Loucy (cell line): Measurements from ENCODE around the gene FRAS1.
"Not testable (repeated sequence)": the region's sequence is repeated elsewhere in the genome, so short reads cannot be mapped to it uniquely, and the experiment has no call there.

Source experiments
- H2AFZ ChIP-seq: fragments of 200-600 bp; sonication (generic); 2 replicates; pipeline ENCODE4 v1.6.0; 2016; ENCODE audit warnings: antibody characterized with exemption, mild to moderate bottlenecking, low read length, moderate library complexity
- H3F3A ChIP-seq: fragments of 200-600 bp; 2 replicates; pipeline ENCODE4 v1.6.0; 2016; ENCODE audit warnings: antibody characterized with exemption, low read depth, mild to moderate bottlenecking
- H3K27me3 ChIP-seq: fragments of 200-600 bp; sonication (generic); 2 replicates; pipeline ENCODE4 v1.6.1; 2014; ENCODE audit warnings: low read length, mild to moderate bottlenecking; ENCODE audit not compliant: insufficient read depth, poor library complexity, severe bottlenecking
- H3K36me3 ChIP-seq: fragments of 200-600 bp; sonication (generic); 2 replicates; pipeline ENCODE4 v1.6.1; 2016; ENCODE audit warnings: low read length; ENCODE audit not compliant: insufficient read depth
- H3K4me1 ChIP-seq: fragments of 200-600 bp; sonication (generic); 2 replicates; pipeline ENCODE4 v1.5.1; 2014; ENCODE audit warnings: low read length, mild to moderate bottlenecking; ENCODE audit not compliant: insufficient read depth, poor library complexity, severe bottlenecking
- H3K4me2 ChIP-seq: fragments of 200-600 bp; sonication (generic); 2 replicates; pipeline ENCODE4 v1.6.0; 2014; ENCODE audit warnings: antibody characterized with exemption, low read length, low read depth, mild to moderate bottlenecking; ENCODE audit not compliant: poor library complexity, severe bottlenecking
- H3K4me3 ChIP-seq: fragments of 200-600 bp; sonication (generic); 2 replicates; pipeline ENCODE4 v1.5.1; 2014; ENCODE audit warnings: low read length, mild to moderate bottlenecking, mixed read lengths; ENCODE audit not compliant: poor library complexity, severe bottlenecking
- H3K79me2 ChIP-seq: fragments of 200-600 bp; sonication (generic); 2 replicates; pipeline ENCODE4 v1.6.1; 2014; ENCODE audit warnings: low read length; ENCODE audit not compliant: insufficient read depth
- H3K9ac ChIP-seq: fragments of 200-600 bp; sonication (generic); 2 replicates; pipeline ENCODE4 v1.6.0; 2014; ENCODE audit warnings: mild to moderate bottlenecking, low read depth, low read length, moderate library complexity; ENCODE audit not compliant: poor library complexity, severe bottlenecking
- H3K9me2 ChIP-seq: fragments of 200-600 bp; sonication (generic); replicated peaks from 2 replicates; pipeline ENCODE4 v1.6.1; 2016; ENCODE audit warnings: low read depth, low read length, mixed read lengths
- H3K9me3 ChIP-seq: fragments of 200-600 bp; sonication (generic); 2 replicates; pipeline ENCODE4 v1.6.1; 2014; ENCODE audit warnings: mild to moderate bottlenecking, antibody characterized with exemption, low read length, low read depth; ENCODE audit not compliant: insufficient read depth
- H4K20me1 ChIP-seq: fragments of 200-600 bp; sonication (generic); 2 replicates; pipeline ENCODE4 v1.6.0; 2014; ENCODE audit warnings: antibody characterized with exemption, low read length, mild to moderate bottlenecking; ENCODE audit not compliant: insufficient read depth, poor library complexity, severe bottlenecking
- CTCF ChIP-seq: fragments of 200-600 bp; sonication (generic); conservative IDR thresholded peaks from 2 replicates; pipeline ENCODE4 v1.5.1; 2014; ENCODE audit warnings: mild to moderate bottlenecking, antibody characterized with exemption, low read length
- EZH2phosphoT487 ChIP-seq: fragments of 200-600 bp; IDR thresholded peaks from 2 replicates; pipeline ENCODE4 v1.6.1; 2018; ENCODE audit warnings: antibody characterized with exemption, mild to moderate bottlenecking, moderate library complexity, borderline replicate concordance

The FRAS1 gene

GRCh38 chr4:78091534-78091933, 34.4 kb downstream of the FRAS1 start:
- Histone ChIP-seq H3K4me2 (no peak overlapping the region), H3K4me3 (no peak overlapping the region), H3K27me3 (no peaks in the 10 kb centered on the region), H2AFZ (no peak overlapping the region), H3K36me3 (no peaks in the 10 kb centered on the region), H3K9ac (no peak overlapping the region), H3K9me2 (no peaks in the 10 kb centered on the region), H4K20me1 (no peaks in the 10 kb centered on the region), H3K4me1 (no peaks in the 10 kb centered on the region), H3K9me3 (no peaks in the 10 kb centered on the region), H3K79me2 (no peaks in the 10 kb centered on the region), H3F3A (no peaks in the 10 kb centered on the region)
- TF ChIP-seq EZH2phosphoT487 (no peak), CTCF (no peak)

- H3K4me3 ChIP-seq, H2AFZ ChIP-seq, H3K9ac ChIP-seq, H3K79me2 ChIP-seq, H4K20me1 ChIP-seq, H3K9me2 ChIP-seq, H3K36me3 ChIP-seq, H3K4me1 ChIP-seq, H3K27me3 ChIP-seq, H3F3A ChIP-seq, H3K9me3 ChIP-seq, H3K4me2 ChIP-seq: not testable (repeated sequence)
These were observed 35.2 kb downstream of the FRAS1 start for GRCh38 chr4:78092350-78092749.

DNA sequence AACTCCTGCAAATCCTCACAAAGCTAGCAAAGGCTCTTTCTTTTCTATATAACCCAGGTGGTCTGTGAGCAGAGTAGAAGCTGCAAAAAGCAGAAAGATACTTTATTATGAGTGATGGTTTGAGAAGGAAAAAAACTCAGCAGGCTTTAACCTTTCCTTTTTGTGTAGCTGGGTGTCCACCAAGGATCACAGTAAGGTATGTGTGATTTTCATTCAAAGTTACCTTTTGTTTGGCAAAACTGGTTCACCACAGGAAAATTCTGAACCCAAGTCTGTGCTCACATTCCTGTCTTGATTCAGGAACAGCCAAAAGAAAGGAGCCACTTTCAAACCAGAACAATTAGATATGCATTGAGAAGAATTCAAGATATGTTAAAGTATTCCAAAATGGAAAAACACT, 35.7 kb downstream of the FRAS1 start:
- H2AFZ ChIP-seq: no peak overlapping the region
- no peaks in the 10 kb centered on the region for H3K36me3 ChIP-seq
- H3K9ac ChIP-seq: no peak overlapping the region
- no peaks in the 10 kb centered on the region for H3K4me1 ChIP-seq
- H3K27me3 ChIP-seq: no peaks in the 10 kb centered on the region
- peaks cover 4% of the 10 kb centered on the region; the same call in 1 of the 2 replicates for H3K9me3 ChIP-seq
- H3F3A ChIP-seq: no peaks in the 10 kb centered on the region
- H4K20me1 ChIP-seq: no peaks in the 10 kb centered on the region
- H3K4me3 ChIP-seq: no peak overlapping the region
- no peaks in the 10 kb centered on the region for H3K79me2 ChIP-seq
- no peaks in the 10 kb centered on the region for H3K9me2 ChIP-seq
- no peak overlapping the region for H3K4me2 ChIP-seq
- TF ChIP-seq EZH2phosphoT487 (no peak), CTCF (no peak)

DNA sequence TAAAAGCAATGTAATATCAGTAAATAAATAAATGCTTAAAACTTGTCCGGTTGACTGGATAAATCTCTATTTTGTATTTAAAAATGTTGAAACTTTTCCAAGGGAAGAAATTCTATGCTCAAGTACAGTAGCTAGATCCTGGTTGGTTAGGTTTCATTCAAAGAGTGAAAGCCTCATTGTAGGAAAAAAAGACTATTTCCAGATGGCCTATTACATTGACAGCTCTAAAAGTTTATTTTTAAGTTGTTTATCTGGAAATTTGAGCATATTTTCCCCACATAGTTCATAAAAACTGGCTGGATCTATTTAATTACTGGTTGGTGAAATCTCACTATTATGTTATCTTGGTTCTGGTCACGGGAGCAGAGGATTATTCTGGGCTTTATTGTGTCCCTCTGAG, 38.0 kb downstream of the FRAS1 start:
- H3K9ac ChIP-seq: no peak overlapping the region
- no peaks in the 10 kb centered on the region for H3F3A ChIP-seq
- H3K36me3 ChIP-seq: no peaks in the 10 kb centered on the region
- peaks cover 5% of the 10 kb centered on the region; the same call in 1 of the 2 replicates for H3K9me3 ChIP-seq
- H2AFZ ChIP-seq: no peak overlapping the region
- H3K9me2 ChIP-seq: no peaks in the 10 kb centered on the region
- no peak overlapping the region for H3K4me3 ChIP-seq
- H4K20me1 ChIP-seq: no peaks in the 10 kb centered on the region
- no peaks in the 10 kb centered on the region for H3K79me2 ChIP-seq
- H3K27me3 ChIP-seq: no peaks in the 10 kb centered on the region
- TF ChIP-seq EZH2phosphoT487 (no peak), CTCF (no peak)
- H3K4me2 ChIP-seq: no peak overlapping the region
- H3K4me1 ChIP-seq: peaks cover 5% of the 10 kb centered on the region
